ENCODE data around the gene GRM8. TPM values are rescaled to one million over a fixed set of nuclear protein-coding genes. Genes with fewer than 3 reads are reported as not detected.

Gene GRM8
- total RNA-seq, 1 experiment from 2014 or later, result 0.80 TPM

DNA sequence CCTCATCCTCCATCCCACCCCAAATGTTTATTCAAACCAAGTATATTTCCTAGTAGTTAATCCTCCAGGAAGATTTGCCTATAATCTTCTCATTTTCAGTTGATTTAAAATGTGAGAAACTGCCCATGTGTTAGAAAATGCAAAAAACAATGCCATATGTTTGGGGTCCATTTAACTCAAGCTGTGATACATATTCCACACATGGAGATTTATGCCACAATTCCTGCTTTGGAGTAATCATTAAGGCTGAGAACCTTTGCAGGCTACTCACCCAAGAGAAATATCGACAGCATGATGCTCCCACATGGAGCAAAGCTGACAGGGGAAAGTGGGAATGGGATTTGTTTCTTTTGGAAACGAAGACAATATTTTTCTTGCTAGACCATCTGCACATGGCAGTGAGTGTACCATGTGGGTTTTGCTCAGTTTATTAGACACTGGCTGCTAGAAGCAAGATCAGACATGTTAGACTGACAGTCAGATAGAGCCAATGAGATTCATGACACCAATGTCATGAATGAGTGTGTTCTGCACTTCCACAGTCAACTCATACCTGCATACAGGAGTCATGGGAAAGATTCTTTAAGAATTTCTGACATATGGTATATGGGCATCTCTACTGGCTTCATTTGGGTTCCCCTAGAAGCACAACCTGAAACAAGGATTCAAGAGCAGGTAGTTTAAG is 3.4 kb upstream of the GRM8 start:
- Histone ChIP-seq H3K9me3 (ENCODE audit: low read depth, low read length, poor library complexity, severe bottlenecking) (no peaks in the 10 kb centered on the region), H3K4me3 (ENCODE audit: low read depth, low read length, poor library complexity, severe bottlenecking) (no peak overlapping the region), H3K4me1 (ENCODE audit: insufficient read depth, low read length, poor library complexity, severe bottlenecking) (peaks cover 17% of the 10 kb centered on the region), H3K27ac (ENCODE audit: low read depth, low read length, poor library complexity, severe bottlenecking) (no peak overlapping the region), H3K36me3 (ENCODE audit: insufficient read depth, low read length, poor library complexity, severe bottlenecking) (no peaks in the 10 kb centered on the region), H3K27me3 (replicated peaks; ENCODE audit: insufficient read depth, low read depth, low read length, poor library complexity) (peaks cover 19% of the 10 kb centered on the region)
- ChIA-PET CTCF (no interaction called here), POLR2A (ENCODE audit: low non-redundant PET) (no interaction called here)
- intact Hi-C loops (cut with micrococcal nuclease; ENCODE audit: unreplicated experiment), result loop anchor here (10.0 kb wide), 1 partner anchor 401 kb away; no protein-coding TSS in a partner anchor
- TF ChIP-seq, protein P1, sequence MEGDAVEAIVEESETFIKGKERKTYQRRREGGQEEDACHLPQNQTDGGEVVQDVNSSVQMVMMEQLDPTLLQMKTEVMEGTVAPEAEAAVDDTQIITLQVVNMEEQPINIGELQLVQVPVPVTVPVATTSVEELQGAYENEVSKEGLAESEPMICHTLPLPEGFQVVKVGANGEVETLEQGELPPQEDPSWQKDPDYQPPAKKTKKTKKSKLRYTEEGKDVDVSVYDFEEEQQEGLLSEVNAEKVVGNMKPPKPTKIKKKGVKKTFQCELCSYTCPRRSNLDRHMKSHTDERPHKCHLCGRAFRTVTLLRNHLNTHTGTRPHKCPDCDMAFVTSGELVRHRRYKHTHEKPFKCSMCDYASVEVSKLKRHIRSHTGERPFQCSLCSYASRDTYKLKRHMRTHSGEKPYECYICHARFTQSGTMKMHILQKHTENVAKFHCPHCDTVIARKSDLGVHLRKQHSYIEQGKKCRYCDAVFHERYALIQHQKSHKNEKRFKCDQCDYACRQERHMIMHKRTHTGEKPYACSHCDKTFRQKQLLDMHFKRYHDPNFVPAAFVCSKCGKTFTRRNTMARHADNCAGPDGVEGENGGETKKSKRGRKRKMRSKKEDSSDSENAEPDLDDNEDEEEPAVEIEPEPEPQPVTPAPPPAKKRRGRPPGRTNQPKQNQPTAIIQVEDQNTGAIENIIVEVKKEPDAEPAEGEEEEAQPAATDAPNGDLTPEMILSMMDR (conservative IDR thresholded peaks at IDR 0.05; ENCODE audit: low read depth, low read length), result no peak
- TF ChIP-seq EZH2 (IDR thresholded peaks at IDR 0.05; ENCODE audit: borderline replicate concordance, low read depth, low read length, poor library complexity, severe bottlenecking), result no peak
- no TSS peak for BruUV-seq (replicated peaks)
- DNase-seq (ENCODE audit: low spot score), result no peak

DNA sequence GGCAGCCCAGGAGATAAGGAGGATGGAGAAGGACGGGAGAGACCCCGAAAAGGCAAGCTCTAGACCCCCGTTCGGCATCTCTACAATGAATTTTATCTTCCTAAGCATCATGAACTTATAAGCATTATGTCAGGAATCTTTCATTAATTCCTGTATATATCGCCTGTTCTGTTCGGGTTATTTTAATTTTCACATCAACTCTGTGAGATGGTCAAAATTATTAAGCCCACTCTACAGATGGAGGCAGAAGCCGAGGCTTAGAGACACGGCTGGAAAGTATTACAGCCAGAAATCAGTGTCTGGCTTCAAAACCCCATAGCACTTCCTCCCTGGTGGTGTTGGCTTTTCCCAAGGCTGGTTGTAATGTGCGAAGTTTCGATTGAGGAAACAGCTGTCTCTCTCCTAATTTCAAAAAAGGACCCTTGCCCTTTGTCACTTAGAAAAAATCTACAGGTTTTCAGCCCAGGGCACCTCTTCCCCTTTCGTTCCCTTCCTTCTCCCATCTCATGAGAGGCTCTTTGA is 1.5 kb upstream of the GRM8 start:
- no peak for DNase-seq (ENCODE audit: low spot score)
- no TSS peak for BruUV-seq (replicated peaks)
- ChIA-PET CTCF (interaction anchor here (0.6 to 0.8 kb wide), 2 partner anchors 83 to 451 kb away, joined by 3 to 4 read pairs; no protein-coding TSS in a partner anchor), POLR2A (ENCODE audit: low non-redundant PET) (no interaction called here)
- H3K36me3 ChIP-seq (ENCODE audit: insufficient read depth, low read length, poor library complexity, severe bottlenecking), result no peaks in the 10 kb centered on the region
- intact Hi-C loops (cut with micrococcal nuclease; ENCODE audit: unreplicated experiment), result loop anchor here (5.0 to 10.0 kb wide), 2 partner anchors 399 to 452 kb away; no protein-coding TSS in a partner anchor
- no peaks in the 10 kb centered on the region for H3K9me3 ChIP-seq (ENCODE audit: low read depth, low read length, poor library complexity, severe bottlenecking)
- H3K27me3 ChIP-seq (replicated peaks; ENCODE audit: insufficient read depth, low read depth, low read length, poor library complexity), result peaks cover 39% of the 10 kb centered on the region
- TF ChIP-seq, protein P1 (conservative IDR thresholded peaks at IDR 0.05; ENCODE audit: low read depth, low read length), result no peak
- no peak for TF ChIP-seq EZH2 (IDR thresholded peaks at IDR 0.05; ENCODE audit: borderline replicate concordance, low read depth, low read length, poor library complexity, severe bottlenecking)
- peak overlapping the region; percentile 65 for H3K4me3 ChIP-seq (ENCODE audit: low read depth, low read length, poor library complexity, severe bottlenecking)
- H3K4me1 ChIP-seq (ENCODE audit: insufficient read depth, low read length, poor library complexity, severe bottlenecking), result peaks cover 18% of the 10 kb centered on the region
- H3K27ac ChIP-seq (ENCODE audit: low read depth, low read length, poor library complexity, severe bottlenecking), result no peak overlapping the region

- Histone ChIP-seq H3K9me3 (ENCODE audit: low read depth, low read length, poor library complexity, severe bottlenecking) (no peaks in the 10 kb centered on the region), H3K36me3 (ENCODE audit: insufficient read depth, low read length, poor library complexity, severe bottlenecking) (no peaks in the 10 kb centered on the region), H3K4me3 (ENCODE audit: low read depth, low read length, poor library complexity, severe bottlenecking) (peak overlapping the region; percentile 65), H3K27ac (ENCODE audit: low read depth, low read length, poor library complexity, severe bottlenecking) (no peak overlapping the region), H3K4me1 (ENCODE audit: insufficient read depth, low read length, poor library complexity, severe bottlenecking) (peaks cover 18% of the 10 kb centered on the region), H3K27me3 (replicated peaks; ENCODE audit: insufficient read depth, low read depth, low read length, poor library complexity) (peaks cover 45% of the 10 kb centered on the region)
- POLR2A ChIA-PET (ENCODE audit: low non-redundant PET), result no interaction called here
- no TSS peak for BruUV-seq (replicated peaks)
- TF ChIP-seq, protein P1 (conservative IDR thresholded peaks at IDR 0.05; ENCODE audit: low read depth, low read length), result peak; percentile 91
- no peak for TF ChIP-seq EZH2 (IDR thresholded peaks at IDR 0.05; ENCODE audit: borderline replicate concordance, low read depth, low read length, poor library complexity, severe bottlenecking)
- peak; percentile 74 for DNase-seq (ENCODE audit: low spot score)
- intact Hi-C loops (cut with micrococcal nuclease; ENCODE audit: unreplicated experiment), result loop anchor here (1.0 to 10.0 kb wide), 3 partner anchors 146 to 451 kb away; no protein-coding TSS in a partner anchor
- CTCF ChIA-PET, result interaction anchor here (0.6 to 0.9 kb wide), 3 partner anchors 83 to 680 kb away, joined by 3 to 4 read pairs (median 3); no protein-coding TSS in a partner anchor
Measured at GRCh38 chr7:127253281-127254162, 781 bp upstream of the GRM8 start.
